ENCODE results near the gene TRIM56. TPM values are rescaled to one million over a fixed set of nuclear protein-coding genes. Genes with fewer than 3 reads are reported as not detected.

TRIM56 gene
- total and polyA plus RNA-seq, 9 of the 15 experiments (the other 6 are each of a cell fraction or from before 2014, with no cell fraction given) = 2.0 to 29.7 (median 11.6) TPM

DNA sequence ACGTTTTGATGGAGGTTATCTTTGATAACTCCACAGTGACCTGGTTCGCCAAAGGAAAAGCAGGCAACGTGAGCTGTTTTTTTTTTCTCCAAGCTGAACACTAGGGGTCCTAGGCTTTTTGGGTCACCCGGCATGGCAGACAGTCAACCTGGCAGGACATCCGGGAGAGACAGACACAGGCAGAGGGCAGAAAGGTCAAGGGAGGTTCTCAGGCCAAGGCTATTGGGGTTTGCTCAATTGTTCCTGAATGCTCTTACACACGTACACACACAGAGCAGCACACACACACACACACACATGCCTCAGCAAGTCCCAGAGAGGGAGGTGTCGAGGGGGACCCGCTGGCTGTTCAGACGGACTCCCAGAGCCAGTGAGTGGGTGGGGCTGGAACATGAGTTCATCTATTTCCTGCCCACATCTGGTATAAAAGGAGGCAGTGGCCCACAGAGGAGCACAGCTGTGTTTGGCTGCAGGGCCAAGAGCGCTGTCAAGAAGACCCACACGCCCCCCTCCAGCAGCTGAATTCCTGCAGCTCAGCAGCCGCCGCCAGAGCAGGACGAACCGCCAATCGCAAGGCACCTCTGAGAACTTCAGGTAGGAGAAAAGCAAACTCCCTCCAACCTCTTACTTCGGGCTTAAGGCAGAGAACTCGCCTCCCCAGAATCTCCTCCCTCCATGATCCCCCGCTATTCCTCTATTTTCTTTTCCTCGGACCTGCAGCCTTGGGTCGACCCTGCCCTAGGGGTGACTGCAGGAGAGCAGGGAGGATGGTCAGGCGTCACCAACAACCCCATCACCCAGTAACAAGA is 41.6 kb downstream of the TRIM56 start, which contains the start of gene SERPINE1 (continued):
- no peak for TF ChIP-seq PTTG1 (tag; IDR thresholded peaks at IDR 0.05; ENCODE audit: low read depth)
- no peak for TF ChIP-seq SRF (CRISPR knock-in tag; IDR thresholded peaks at IDR 0.05)
- no peak for TF ChIP-seq HEY1 (CRISPR knock-in tag; IDR thresholded peaks at IDR 0.05; ENCODE audit: borderline replicate concordance)
- TF ChIP-seq, protein P1, sequence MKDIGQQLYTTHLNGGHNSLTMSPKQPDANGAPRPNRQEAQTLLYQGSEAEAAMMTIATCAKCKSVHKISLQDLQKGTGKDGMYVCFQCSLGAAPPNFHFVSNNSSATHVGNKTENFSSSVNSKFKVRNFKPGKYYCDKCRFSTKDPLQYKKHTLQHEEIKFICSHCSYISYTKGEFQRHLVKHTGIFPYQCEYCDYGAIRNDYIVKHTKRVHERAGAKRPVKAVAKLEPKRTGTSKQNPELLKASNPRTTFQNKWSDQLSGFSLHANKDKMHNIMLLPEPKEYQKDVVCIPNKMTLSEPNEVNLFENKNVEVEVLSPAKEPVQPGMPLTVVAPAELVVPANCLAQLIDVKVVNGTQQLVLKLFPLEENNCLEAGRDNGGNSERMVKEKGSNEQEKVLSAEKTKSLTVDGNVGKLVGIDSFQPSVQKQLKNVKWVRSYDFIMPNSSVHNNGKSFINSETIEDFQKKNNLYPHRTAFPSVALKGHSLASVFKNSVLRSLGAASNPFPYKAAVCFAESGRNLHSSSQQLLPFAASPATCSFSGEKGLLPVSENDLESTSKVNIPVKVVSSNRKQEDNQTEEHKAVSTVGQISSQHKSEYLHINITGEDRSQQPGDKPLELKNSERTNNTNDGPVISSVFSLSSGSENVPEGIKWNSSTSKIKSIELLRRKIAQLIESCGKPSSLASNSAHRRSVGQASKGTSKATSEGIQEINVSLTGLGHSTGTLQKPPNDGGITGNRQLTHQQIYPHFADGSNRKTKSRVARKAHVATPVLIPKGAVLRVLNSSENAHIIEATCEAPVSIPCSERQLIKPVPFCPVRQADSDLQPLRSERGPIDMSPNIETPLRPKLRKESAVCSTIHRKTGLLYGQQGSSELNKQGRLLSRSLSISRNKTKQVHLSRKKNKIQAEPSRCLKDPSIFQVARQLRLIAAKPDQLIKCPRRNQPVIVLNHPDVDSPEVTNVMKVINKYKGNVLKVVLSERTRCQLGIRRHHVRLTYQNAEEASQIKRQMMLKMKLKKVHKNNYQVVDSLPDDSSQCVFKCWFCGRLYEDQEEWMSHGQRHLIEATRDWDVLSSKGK (CRISPR knock-in tag; IDR thresholded peaks at IDR 0.05) = no peak
- TF ChIP-seq SMC3 (conservative IDR thresholded peaks at IDR 0.05; ENCODE audit: insufficient read depth, low read depth, low read length) = no peak
- TF ChIP-seq FOXM1 (IDR thresholded peaks at IDR 0.05; ENCODE audit: low read depth) = no peak
- no peak for TF ChIP-seq FOXM1 (CRISPR knock-in tag; IDR thresholded peaks at IDR 0.05; ENCODE audit: low read depth)
- TF ChIP-seq L3MBTL2 (IDR thresholded peaks at IDR 0.05) = peak; percentile 58; the same call in 1 of the 2 replicates
- no peak for TF ChIP-seq RFX7 (CRISPR knock-in tag; IDR thresholded peaks at IDR 0.05)
- no peak for TF ChIP-seq TARDBP (IDR thresholded peaks at IDR 0.05)
- TF ChIP-seq WHSC1 (IDR thresholded peaks at IDR 0.05; ENCODE audit: low read length) = no peak
- no peak for TF ChIP-seq GATAD2B (IDR thresholded peaks at IDR 0.05; ENCODE audit: borderline replicate concordance)
- TF ChIP-seq KLF13 (tag; IDR thresholded peaks at IDR 0.05; ENCODE audit: borderline replicate concordance, low read depth) = no peak
- TF ChIP-seq TEAD4 (IDR thresholded peaks at IDR 0.05; ENCODE audit: low read length) = no peak
- TF ChIP-seq TEAD4 (CRISPR knock-in tag; IDR thresholded peaks at IDR 0.05; ENCODE audit: borderline replicate concordance) = no peak
- TF ChIP-seq, protein P2, sequence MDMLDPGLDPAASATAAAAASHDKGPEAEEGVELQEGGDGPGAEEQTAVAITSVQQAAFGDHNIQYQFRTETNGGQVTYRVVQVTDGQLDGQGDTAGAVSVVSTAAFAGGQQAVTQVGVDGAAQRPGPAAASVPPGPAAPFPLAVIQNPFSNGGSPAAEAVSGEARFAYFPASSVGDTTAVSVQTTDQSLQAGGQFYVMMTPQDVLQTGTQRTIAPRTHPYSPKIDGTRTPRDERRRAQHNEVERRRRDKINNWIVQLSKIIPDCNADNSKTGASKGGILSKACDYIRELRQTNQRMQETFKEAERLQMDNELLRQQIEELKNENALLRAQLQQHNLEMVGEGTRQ (CRISPR knock-in tag; IDR thresholded peaks at IDR 0.05) = no peak
- TF ChIP-seq KDM5B (IDR thresholded peaks at IDR 0.05; ENCODE audit: insufficient replicate concordance, low read depth, low read length) = peak; percentile 83
- TF ChIP-seq POU5F1 (IDR thresholded peaks at IDR 0.05; ENCODE audit: borderline replicate concordance, low read depth, low read length, partially characterized antibody) = no peak
- TF ChIP-seq, protein P3, sequence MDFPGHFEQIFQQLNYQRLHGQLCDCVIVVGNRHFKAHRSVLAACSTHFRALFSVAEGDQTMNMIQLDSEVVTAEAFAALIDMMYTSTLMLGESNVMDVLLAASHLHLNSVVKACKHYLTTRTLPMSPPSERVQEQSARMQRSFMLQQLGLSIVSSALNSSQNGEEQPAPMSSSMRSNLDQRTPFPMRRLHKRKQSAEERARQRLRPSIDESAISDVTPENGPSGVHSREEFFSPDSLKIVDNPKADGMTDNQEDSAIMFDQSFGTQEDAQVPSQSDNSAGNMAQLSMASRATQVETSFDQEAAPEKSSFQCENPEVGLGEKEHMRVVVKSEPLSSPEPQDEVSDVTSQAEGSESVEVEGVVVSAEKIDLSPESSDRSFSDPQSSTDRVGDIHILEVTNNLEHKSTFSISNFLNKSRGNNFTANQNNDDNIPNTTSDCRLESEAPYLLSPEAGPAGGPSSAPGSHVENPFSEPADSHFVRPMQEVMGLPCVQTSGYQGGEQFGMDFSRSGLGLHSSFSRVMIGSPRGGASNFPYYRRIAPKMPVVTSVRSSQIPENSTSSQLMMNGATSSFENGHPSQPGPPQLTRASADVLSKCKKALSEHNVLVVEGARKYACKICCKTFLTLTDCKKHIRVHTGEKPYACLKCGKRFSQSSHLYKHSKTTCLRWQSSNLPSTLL (IDR thresholded peaks at IDR 0.05) = no peak
- TF ChIP-seq ZNF24 (IDR thresholded peaks at IDR 0.05) = no peak; the same call in 1 of the 2 replicates
- TF ChIP-seq SMAD3 (CRISPR knock-in tag; conservative IDR thresholded peaks at IDR 0.05) = no peak
- TF ChIP-seq KLF10 (CRISPR knock-in tag; IDR thresholded peaks at IDR 0.05) = no peak
- TF ChIP-seq PHF8 (IDR thresholded peaks at IDR 0.05; ENCODE audit: borderline replicate concordance, low read length) = peak; percentile 26; the same call in 1 of the 2 replicates

Measured in K562 (cell line).